Measurements from ENCODE around the gene CAMTA1.
"Not testable (repeated sequence)": the region's sequence is repeated elsewhere in the genome, so short reads cannot be mapped to it uniquely, and the experiment has no call there.

Gene CAMTA1, protein sequence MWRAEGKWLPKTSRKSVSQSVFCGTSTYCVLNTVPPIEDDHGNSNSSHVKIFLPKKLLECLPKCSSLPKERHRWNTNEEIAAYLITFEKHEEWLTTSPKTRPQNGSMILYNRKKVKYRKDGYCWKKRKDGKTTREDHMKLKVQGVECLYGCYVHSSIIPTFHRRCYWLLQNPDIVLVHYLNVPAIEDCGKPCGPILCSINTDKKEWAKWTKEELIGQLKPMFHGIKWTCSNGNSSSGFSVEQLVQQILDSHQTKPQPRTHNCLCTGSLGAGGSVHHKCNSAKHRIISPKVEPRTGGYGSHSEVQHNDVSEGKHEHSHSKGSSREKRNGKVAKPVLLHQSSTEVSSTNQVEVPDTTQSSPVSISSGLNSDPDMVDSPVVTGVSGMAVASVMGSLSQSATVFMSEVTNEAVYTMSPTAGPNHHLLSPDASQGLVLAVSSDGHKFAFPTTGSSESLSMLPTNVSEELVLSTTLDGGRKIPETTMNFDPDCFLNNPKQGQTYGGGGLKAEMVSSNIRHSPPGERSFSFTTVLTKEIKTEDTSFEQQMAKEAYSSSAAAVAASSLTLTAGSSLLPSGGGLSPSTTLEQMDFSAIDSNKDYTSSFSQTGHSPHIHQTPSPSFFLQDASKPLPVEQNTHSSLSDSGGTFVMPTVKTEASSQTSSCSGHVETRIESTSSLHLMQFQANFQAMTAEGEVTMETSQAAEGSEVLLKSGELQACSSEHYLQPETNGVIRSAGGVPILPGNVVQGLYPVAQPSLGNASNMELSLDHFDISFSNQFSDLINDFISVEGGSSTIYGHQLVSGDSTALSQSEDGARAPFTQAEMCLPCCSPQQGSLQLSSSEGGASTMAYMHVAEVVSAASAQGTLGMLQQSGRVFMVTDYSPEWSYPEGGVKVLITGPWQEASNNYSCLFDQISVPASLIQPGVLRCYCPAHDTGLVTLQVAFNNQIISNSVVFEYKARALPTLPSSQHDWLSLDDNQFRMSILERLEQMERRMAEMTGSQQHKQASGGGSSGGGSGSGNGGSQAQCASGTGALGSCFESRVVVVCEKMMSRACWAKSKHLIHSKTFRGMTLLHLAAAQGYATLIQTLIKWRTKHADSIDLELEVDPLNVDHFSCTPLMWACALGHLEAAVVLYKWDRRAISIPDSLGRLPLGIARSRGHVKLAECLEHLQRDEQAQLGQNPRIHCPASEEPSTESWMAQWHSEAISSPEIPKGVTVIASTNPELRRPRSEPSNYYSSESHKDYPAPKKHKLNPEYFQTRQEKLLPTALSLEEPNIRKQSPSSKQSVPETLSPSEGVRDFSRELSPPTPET (N-terminal part only)

DNA sequence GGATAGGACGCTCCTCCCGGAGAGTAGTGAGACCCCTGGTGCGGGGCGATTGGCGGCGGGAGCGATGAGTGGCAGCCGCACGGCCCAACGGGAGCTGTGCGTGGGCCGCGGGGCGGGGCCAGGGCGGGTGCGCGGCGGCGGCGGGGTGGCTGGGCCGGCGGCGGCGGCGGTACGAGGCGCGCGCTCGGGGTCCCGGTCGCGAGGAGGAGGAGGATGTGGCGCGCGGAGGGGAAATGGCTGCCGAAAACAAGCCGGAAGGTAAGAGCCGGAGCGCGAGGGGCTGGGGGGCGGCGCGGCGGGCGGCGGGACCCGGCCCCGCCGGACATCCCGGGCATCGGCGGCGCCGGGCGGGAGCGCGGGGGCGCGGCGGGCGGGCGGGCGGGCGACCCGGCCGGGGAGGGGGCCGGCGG lies at the start of gene CAMTA1:
Gene CAMTA1, plus strand, starts transcription at position 137 of the 410 bp plus-strand sequence. Its CDS starts 77 bp downstream, at position 214.
- DNase-seq (ENCODE audit: low read depth): no peak

DNA sequence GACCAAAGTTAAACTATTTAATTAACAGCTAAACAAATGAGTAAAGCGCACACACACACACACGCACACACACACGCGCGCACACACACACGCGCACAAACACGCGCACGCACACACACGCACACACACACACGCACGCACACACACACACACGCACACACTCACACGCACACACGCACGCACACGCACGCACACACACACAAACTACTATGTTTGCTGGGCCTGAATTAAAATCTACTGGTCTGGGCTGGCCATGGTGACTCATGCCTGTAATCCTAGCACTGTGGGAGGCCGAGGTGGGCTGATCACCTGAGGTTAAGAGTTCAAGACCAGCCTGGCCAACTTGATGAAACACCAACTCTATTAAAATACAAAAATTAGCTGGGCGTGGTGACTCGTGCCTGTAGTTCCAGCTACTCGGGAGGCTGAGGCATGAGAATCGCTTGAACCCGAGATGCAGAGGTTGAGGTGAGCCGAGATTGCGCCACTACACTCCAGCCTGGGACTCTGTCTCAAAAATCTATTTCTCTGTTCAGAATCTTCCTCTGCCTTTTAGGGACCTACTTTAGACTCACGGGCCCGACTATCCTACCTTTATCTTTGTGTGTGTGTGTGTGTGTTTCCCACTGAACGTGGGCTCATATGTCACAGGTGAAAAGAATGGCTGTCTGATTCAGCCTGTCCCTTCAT lies 46.1 kb upstream of the CAMTA1 start:
- no peak for DNase-seq (ENCODE audit: low read depth)

DNA sequence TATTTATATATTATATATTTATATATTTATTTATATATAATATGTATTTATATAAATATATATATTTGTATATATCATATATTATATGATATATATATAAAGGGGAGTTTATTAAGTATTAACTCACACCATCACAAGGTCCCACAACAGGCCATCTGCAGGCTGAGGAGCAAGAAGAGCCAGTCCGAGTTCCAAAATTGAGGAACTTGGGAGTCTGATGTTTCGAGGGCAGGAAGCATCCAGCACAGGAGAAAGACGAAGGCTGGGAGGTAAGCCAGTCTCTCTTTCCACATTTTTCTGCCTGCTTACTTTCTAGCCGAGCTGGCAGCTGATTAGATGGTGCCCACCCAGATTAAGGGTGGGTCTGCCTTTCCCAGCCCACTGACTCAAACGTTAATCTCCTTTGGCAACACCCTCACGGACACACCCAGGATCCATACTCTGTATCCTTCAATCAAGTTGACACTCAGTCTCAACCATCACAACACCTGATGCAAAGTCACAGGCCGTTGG lies 42.5 kb upstream of the CAMTA1 start:
- not testable (repeated sequence) for DNase-seq (ENCODE audit: low read depth)

DNA sequence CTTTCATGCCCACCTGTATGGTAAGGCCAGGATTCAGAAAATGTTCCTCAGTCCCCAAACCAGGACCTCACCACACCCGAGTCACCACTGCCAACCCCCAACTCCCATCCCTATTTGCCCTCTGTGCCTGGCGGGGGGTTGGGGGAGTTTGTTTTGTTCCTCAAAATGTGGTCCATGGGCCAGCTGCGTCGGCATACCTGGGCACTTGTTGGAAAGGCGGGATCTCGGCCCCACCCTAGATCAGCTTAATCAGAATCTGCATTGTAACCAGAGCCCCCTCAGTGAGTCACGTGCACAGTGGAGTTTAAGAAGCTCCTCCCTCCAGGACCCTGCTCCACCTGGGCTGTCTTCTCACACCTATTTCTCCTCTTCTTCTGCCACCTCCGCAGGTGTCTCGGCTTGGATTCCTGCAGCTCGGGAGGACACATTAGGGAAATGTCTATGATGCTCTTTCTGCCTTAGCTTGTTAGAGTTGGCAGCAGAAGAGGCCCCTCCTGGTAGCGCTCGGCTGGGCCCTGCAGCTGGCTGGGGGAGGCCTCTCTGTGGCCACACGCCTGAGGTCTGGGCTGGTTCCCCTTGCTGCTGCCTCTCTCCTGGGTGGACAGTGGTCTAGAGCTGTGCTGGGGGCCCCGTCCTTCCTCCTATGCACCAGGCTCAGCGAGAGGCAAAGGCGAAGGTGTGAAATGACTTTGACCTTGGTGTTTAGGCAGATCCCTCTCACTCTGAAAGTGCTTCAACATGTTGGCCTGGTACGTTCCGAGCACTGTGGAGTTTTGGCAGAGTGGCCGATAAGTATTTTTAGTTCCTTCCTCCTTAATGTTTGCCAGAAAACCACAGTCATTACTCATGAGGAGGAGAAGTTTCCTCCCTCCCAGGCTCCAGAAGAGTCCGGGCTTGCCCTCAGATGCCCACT lies 41.8 kb upstream of the CAMTA1 start:
- no peak for DNase-seq (ENCODE audit: low read depth)

DNA sequence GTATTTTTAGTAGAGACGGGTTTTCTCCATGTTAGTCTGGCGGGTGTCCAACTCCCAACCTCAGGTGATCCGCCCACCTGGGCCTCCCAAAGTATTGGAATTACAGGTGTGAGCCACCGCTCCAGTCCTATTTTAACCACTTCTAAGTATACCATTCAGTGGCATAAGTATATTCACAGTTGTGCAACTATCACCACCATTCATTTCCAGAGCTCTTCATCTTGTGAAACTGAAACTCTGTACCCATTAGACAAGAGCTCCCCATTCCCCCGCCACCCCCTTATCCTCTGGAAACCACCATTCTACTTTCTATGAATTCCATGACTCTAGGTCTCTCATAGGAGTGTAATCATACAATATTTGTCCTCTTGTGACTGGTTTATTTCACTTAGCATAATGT lies 40.2 kb upstream of the CAMTA1 start:
- DNase-seq (ENCODE audit: low read depth): no peak

DNA sequence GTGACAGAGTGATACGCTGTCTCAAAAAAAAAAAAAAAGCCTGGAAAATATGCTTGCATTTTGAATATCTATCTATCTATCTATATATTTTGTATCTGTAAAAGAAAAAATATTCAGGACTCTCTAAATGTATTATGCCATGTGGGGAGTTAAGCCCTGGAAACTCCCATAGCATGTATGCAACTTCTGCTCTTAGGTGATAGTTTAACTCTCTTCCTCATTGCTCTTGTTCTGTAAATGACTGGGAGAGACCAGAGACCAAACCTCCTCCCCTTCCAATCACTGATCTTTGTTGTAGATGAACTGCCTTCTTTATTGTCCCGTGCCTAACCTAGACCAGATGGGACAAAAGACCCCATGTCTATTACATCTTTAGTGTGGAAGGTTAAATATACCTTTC lies 37.6 kb upstream of the CAMTA1 start:
- no peak for DNase-seq (ENCODE audit: low read depth)

DNA sequence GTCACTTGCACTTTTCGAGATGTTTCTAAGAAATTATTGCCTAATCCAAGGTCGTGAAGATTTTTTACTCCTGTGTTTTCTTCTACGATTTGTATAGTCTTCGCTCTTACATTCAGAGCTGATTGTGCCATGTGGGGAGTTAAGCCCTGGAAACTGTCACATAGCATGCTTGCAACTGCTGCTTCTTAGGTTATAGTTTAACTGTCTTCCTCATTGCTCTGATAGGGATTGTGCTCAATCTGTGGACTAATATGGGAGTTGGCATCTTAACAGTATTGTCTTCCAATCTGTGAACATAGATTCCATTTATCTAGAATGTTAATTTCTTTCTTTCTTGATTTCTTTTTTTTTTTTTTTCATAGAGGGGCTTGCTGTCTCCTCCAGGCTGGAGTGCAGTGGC lies 34.8 kb upstream of the CAMTA1 start:
- DNase-seq (ENCODE audit: low read depth): no peak

DNA sequence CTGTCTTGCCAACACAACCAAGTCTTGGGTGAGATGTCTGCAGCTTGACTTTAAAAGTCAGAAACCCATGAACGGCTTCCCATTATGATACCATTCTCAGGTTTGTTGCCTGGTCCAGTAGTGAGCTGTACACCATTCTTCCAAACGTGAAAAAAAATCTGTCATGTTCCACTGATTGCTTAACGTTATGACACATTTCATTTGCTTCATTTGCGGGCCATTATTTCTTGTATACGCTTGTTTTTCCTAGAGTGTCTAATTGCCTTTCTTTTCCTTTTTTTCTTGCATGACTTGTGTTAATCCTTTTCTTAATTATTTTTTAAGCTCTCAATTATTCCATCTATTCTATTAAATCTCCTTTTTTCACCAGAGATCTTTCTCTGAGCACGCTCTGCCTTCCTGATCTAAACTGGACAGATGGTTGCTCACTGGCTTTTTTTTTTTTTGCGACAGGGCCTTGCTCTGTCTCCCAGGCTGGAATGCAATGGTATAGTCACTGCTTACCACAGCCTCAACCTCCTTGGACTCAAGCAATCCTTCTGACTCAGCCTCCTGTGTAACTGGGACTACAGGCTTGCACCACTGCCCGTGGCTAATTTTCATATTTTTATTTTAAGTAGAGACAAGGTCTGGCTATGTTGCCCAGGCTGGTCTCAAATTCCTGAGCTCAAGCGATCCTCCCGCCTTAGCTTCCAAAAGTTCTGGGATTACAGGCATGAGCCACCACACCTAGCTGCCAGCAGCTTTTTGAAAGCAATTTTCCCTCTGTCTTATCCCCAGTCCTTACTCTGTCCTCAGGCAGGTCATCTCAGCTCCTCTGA lies 31.7 kb upstream of the CAMTA1 start:
- no peak for DNase-seq (ENCODE audit: low read depth)

DNA sequence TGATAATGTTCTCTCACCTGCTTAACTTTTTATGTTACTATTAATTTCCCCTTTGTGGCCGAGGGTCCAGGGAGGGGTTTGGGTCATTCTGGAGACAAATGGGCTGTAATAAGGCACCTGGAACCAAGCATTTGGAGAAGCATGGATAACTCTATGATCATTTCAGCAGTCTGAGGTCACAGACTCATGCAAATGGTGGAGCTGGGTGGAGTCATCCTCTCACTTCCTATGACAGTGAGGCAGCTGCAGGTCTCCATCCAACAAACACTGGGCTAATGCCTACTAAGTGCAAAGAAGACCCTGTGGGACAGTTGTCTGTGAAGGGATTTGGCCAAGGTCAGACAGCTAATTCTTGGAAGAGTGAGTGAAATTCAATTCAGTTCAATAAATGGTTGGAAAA lies 28.8 kb upstream of the CAMTA1 start:
- DNase-seq (ENCODE audit: low read depth): no peak

DNA sequence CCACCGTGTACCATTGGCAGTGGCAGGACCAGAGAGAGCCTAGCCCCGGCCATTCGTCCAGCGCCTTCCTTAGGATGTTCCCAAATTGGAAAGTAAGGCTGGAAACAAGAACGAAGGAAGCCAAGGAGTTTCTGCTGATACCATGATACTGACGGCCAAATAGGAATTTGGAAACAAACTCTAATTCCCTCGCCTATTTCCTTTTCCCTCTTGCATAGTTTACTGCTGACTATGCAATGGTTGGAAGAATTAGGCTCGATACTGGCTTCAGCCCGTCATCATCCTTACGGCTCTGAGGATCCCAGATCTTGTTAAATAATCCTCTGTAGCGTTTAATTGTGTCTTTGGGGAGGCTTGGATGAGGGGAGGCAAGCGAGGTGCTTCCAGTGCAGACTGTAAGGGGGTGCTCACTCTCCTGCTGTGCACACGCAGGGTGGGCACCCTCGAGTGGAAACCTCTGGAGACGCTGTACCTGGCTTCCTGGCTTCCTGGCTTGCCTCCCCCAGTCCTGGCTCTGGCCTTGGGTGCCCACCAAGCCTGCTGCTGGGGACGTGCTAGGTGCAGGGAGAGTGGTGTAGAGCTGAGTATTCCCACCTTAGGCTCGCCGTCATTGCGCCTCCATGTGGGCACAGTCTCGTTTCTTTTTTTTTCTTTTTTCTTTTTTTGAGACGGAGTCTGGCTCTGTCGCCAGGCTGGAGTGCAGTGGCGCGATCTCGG lies 27.4 kb upstream of the CAMTA1 start:
- no peak for DNase-seq (ENCODE audit: low read depth)

DNA sequence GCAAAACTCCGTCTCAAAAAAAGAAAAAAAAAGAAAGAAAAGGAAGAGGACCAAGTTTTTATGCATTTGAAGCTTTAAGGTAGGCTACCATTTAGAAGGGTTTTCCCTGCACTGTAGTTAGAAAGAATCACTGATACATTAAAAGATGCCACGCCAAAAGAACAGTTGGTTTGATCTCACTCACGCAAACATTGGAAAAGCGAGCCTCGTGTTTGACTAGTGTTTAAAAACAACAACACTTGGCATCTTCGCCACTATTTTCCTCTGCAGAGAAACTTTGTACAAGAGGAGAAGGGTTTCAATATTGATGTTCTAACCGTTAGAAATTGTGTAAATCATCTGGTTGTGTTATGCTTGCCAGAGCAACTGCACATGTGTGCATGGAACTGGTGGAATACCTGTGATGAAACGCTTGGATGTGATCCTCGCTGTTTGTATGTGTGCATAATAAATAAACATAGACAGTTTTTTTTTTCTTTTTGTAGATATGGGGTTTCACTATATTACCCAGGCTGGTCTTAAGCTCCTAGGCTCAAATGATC lies 24.0 kb upstream of the CAMTA1 start:
- no peak for DNase-seq (ENCODE audit: low read depth)

DNA sequence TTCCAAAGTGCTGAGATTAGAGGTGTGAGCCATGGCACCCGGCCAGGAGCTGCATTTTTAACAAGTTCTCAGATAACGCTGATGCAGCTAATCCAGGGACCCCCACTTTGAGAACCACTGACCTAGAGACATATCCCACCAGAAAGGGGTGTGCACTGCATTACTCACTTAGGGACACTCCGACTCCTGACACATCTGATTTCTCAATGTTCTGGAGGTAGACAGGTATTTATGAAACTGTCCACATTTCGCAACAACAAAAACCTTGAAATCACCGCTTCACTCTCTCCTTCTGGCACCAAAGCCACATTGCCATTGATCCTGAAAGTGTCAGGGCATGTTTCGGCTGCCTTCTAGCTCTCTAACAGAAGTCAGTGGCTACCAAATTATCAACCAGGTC lies 23.2 kb upstream of the CAMTA1 start:
- DNase-seq (ENCODE audit: low read depth): no peak

DNA sequence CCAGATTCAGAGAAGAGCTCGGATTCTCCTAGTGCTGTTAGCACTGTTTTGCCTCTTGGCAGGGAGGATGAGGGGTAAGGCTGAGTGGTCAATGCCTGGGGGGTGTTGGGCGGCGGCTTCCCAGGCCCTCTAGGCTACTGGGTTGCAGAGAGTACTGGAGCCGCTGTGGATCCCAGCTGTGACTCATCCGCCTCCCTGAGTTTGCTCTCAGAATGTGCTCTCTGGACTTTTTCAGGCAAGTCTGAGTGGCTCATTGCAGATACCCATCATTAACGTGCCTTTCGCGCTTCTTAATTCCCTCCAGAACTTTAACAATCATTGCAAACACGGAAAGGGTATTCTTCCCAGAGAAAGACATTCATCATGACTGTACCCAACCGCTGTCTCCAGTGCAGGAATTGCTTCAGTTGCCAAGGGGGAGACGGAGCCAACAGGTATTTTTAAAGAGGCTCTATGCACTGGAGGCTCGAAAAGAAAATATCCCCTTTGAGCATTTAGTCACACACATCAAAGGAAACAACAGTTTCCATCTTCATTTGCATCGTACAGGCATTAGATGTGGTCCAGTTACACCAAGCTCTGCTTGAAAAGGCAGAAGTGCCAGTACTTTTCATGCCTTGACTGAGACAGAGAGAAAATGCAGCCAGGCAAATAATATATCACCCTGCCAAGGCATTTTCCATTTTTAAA lies 14.4 kb upstream of the CAMTA1 start:
- DNase-seq (ENCODE audit: low read depth): no peak

DNA sequence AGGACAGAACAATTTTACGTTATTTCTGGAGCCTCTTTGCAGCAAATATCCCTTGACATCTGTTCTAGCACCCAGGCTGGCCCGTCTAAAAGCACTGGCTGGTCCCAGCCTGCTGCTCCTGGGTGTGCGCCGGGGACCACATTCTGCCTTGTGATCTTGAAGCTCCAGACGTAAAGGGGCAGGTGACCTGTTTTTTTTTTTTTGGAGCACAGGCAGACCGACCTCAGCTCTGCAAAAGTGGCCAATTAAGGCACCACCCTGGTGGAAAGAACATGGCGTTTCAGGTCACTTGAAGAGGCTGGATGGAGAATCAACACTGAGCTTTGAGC lies 13.8 kb upstream of the CAMTA1 start:
- DNase-seq (ENCODE audit: low read depth): no peak

DNA sequence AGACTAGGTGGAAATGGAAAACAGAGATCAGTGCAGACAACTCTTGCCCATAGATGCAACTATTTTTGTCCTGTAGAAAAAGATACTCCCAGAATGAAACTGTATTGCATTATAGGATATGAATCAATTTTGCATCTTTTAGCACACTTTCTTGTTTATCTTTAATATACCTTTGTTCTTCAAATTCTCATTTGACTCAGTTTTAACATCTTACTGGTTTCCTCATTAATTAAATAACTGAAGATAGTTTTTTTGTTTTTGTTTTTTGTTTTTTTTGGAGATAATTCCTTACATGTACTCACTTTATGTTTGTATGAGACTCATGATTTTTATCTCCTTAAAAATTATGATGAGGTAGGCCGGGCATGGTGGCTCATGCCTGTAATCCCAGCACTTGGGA lies 10.9 kb upstream of the CAMTA1 start:
- DNase-seq (ENCODE audit: low read depth): no peak

DNA sequence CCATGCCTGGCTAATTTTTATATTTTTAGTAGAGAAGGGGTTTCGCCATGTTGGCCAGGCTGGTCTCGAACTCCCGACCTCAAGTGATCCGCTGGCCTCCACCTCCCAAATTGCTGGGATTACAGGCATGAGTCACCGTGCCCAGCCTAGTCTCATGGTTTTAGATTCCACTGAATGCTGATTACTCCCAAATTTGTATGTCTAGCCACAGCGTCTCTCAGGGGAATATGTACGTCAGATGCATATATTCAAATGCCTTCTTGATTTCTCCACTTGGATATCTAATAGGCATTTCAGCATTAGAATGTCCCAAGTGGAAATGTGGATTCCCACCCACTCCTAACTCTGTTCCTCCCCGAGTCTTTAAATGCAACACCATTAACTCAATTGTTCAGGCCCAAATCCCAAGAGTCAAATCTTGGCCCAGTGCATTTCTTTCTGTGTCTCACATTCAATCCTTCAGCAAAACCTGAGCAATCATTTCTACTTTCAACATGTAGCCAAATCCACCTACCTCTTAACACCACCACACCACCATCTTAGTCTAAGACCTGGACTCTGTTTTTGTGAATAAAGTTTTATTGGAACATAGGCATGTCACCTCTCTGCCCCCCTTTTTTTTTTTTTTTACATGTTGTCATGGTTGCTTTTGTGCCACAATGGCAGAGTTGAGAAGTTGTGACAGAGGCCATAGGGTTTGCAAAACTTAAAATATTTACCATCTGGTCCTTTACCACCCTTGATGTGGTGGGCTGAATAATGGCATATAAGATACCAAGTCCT lies 9.8 kb upstream of the CAMTA1 start:
- no peak for DNase-seq (ENCODE audit: low read depth)

DNA sequence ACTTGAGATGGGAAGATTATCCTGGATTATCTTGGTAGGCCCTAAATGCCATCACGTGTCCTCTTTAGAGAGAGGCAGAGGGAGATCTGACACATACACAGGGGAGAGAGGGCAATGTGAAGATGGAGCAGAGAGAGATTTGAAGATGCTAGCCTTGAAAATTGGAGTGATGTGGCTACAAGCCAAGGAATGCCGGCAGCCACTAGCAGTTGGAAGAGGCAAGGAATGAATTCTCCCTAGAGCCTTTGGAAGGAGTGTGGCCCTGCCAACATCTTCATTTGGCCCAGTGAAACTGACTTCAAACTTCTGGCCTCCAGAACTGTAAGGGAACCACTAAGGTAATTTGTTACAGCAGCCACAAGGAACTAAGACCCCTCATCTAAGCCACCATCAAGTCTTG lies 8.9 kb upstream of the CAMTA1 start:
- no peak for DNase-seq (ENCODE audit: low read depth)
